ENCODE measurements around the gene LRP1B.

Gene LRP1B

DNA sequence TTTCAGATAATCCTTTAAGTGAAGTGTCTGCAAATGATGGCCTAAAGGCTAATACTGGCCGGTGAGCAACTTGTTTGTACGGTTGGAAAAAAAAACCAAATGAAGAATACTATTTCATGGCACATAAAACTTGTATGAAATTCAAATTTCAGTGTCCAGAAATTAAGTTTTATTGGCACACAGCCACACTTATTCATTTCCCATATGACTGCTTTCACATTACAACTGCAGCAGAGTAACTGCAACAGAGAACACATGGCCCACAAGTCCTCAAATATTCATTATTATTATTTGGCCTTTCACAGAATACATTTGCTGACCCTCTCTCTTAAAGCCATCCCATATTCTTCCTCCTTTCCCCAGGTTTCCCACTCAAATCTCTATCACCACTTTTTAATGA is 1268.6 kb downstream of the LRP1B start:
- Histone ChIP-seq H3K79me2 (ENCODE audit: insufficient read depth, low read length) (no peaks in the 10 kb centered on the region), H3K36me3 (ENCODE audit: insufficient read depth, low read length) (no peaks in the 10 kb centered on the region), H3K9me3 (ENCODE audit: low read length) (no peaks in the 10 kb centered on the region), H3K27me3 (ENCODE audit: insufficient read depth, low read length) (no peaks in the 10 kb centered on the region), H3K27ac (ENCODE audit: low read depth, low read length, poor library complexity, severe bottlenecking) (no peak overlapping the region), H2AFZ (ENCODE audit: low read length) (no peak overlapping the region), H3K9me2 (ENCODE audit: low read depth, low read length) (no peaks in the 10 kb centered on the region), H3K9ac (ENCODE audit: low read length) (no peak overlapping the region), H4K20me1 (ENCODE audit: insufficient read depth, low read length) (no peaks in the 10 kb centered on the region), H3K4me3 (ENCODE audit: low read depth, low read length, poor library complexity, severe bottlenecking) (no peak overlapping the region), H3K4me2 (ENCODE audit: low read length) (no peak overlapping the region), H3K4me1 (ENCODE audit: insufficient read depth, low read length, severe bottlenecking) (no peaks in the 10 kb centered on the region), H3F3A (ENCODE audit: insufficient read depth, low read length) (no peaks in the 10 kb centered on the region)
- TF ChIP-seq EZH2 (IDR thresholded peaks at IDR 0.05; ENCODE audit: borderline replicate concordance, low read length): no peak
- TF ChIP-seq, protein P1, sequence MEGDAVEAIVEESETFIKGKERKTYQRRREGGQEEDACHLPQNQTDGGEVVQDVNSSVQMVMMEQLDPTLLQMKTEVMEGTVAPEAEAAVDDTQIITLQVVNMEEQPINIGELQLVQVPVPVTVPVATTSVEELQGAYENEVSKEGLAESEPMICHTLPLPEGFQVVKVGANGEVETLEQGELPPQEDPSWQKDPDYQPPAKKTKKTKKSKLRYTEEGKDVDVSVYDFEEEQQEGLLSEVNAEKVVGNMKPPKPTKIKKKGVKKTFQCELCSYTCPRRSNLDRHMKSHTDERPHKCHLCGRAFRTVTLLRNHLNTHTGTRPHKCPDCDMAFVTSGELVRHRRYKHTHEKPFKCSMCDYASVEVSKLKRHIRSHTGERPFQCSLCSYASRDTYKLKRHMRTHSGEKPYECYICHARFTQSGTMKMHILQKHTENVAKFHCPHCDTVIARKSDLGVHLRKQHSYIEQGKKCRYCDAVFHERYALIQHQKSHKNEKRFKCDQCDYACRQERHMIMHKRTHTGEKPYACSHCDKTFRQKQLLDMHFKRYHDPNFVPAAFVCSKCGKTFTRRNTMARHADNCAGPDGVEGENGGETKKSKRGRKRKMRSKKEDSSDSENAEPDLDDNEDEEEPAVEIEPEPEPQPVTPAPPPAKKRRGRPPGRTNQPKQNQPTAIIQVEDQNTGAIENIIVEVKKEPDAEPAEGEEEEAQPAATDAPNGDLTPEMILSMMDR (IDR thresholded peaks at IDR 0.05; ENCODE audit: low read length): no peak

DNA sequence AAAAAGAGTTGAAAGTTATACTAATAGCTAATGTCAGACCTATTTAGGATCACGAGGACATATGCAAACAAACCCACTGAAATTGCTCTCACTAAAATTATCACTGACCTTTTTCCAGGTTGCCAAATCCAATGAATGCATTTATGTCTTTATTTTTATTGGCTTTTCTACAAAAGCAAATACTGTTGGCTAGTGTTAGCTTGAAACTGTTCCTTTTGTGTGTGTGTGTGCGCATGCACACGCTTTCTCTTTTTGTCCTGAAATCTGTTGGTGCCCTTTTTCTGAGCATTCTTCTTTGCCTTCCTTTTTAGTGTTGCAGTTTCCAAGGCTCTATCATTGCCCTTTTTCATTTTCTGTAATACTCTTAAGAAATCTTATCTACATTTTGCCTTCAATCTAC is 1269.2 kb downstream of the LRP1B start:
- H3K79me2 ChIP-seq (ENCODE audit: insufficient read depth, low read length): no peaks in the 10 kb centered on the region
- H3K4me3 ChIP-seq (ENCODE audit: low read depth, low read length, poor library complexity, severe bottlenecking): no peak overlapping the region
- H3K27ac ChIP-seq (ENCODE audit: low read depth, low read length, poor library complexity, severe bottlenecking): no peak overlapping the region
- H2AFZ ChIP-seq (ENCODE audit: low read length): no peak overlapping the region
- H4K20me1 ChIP-seq (ENCODE audit: insufficient read depth, low read length): no peaks in the 10 kb centered on the region
- H3K9ac ChIP-seq (ENCODE audit: low read length): no peak overlapping the region
- no peaks in the 10 kb centered on the region for H3K27me3 ChIP-seq (ENCODE audit: insufficient read depth, low read length)
- no peaks in the 10 kb centered on the region for H3K4me1 ChIP-seq (ENCODE audit: insufficient read depth, low read length, severe bottlenecking)
- no peak for TF ChIP-seq EZH2 (IDR thresholded peaks at IDR 0.05; ENCODE audit: borderline replicate concordance, low read length)
- TF ChIP-seq, protein P1 (IDR thresholded peaks at IDR 0.05; ENCODE audit: low read length): no peak
- no peak overlapping the region for H3K4me2 ChIP-seq (ENCODE audit: low read length)
- H3K36me3 ChIP-seq (ENCODE audit: insufficient read depth, low read length): no peaks in the 10 kb centered on the region
- H3K9me3 ChIP-seq (ENCODE audit: low read length): no peaks in the 10 kb centered on the region
- H3K9me2 ChIP-seq (ENCODE audit: low read depth, low read length): no peaks in the 10 kb centered on the region
- no peaks in the 10 kb centered on the region for H3F3A ChIP-seq (ENCODE audit: insufficient read depth, low read length)

DNA sequence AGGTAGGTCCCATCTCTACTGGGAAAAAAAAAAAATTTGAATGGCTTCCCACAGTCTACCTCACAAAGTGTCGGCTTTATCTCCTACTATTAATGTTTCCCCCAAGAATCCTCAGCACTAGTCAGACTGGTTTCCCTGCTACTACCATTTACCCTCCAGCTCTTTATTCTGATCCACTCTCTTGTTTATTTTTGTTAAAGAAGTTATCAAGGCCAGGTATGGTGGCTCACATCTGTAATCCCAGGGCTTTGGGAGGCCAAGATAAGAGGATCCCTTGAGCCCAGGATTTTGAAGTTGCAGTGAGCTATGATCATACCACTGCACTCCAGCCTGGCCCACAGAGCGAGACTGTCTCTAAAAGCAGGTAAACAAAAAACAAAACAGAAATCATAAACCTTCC is 1275.3 kb downstream of the LRP1B start:
- Histone ChIP-seq H3K9me2 (ENCODE audit: low read depth, low read length) (no peaks in the 10 kb centered on the region), H3K27me3 (ENCODE audit: insufficient read depth, low read length) (no peaks in the 10 kb centered on the region), H3K4me2 (ENCODE audit: low read length) (no peak overlapping the region), H3K4me1 (ENCODE audit: insufficient read depth, low read length, severe bottlenecking) (no peaks in the 10 kb centered on the region), H3F3A (ENCODE audit: insufficient read depth, low read length) (no peaks in the 10 kb centered on the region), H3K79me2 (ENCODE audit: insufficient read depth, low read length) (no peaks in the 10 kb centered on the region), H2AFZ (ENCODE audit: low read length) (no peak overlapping the region), H3K9ac (ENCODE audit: low read length) (no peak overlapping the region), H3K9me3 (ENCODE audit: low read length) (no peaks in the 10 kb centered on the region), H3K36me3 (ENCODE audit: insufficient read depth, low read length) (no peaks in the 10 kb centered on the region), H3K4me3 (ENCODE audit: low read depth, low read length, poor library complexity, severe bottlenecking) (no peak overlapping the region), H3K27ac (ENCODE audit: low read depth, low read length, poor library complexity, severe bottlenecking) (no peak overlapping the region), H4K20me1 (ENCODE audit: insufficient read depth, low read length) (no peaks in the 10 kb centered on the region)
- TF ChIP-seq EZH2 (IDR thresholded peaks at IDR 0.05; ENCODE audit: borderline replicate concordance, low read length): no peak
- TF ChIP-seq, protein P1 (IDR thresholded peaks at IDR 0.05; ENCODE audit: low read length): no peak
